HG02852 (cell line): ENCODE measurements around the gene PKHD1.

ENCODE experiments used
- ATAC-seq: cut with Tn5 transposase; IDR thresholded peaks from one replicate; pipeline ENCODE4 v1.9.1; 2021; ENCODE audit warnings: mild to moderate bottlenecking, moderate library complexity; ENCODE audit not compliant: unreplicated experiment

Gene PKHD1

GRCh38 chr6:52049252-52050050, 38.0 kb downstream of the PKHD1 start:
- no peak for ATAC-seq

GRCh38 chr6:52046456-52046855, 41.0 kb downstream of the PKHD1 start:
- no peak for ATAC-seq

GRCh38 chr6:52045481-52045880, 41.9 kb downstream of the PKHD1 start:
- no peak for ATAC-seq

GRCh38 chr6:52045033-52045432, 42.4 kb downstream of the PKHD1 start:
- ATAC-seq, result no peak

- no peak for ATAC-seq
Observed at GRCh38 chr6:52042141-52042885, 45.1 kb downstream of the PKHD1 start.

- no peak for ATAC-seq
Observed at GRCh38 chr6:52041134-52041533, 46.3 kb downstream of the PKHD1 start.

GRCh38 chr6:52027699-52028098, 59.7 kb downstream of the PKHD1 start:
- no peak for ATAC-seq

GRCh38 chr6:52024451-52025068, 62.9 kb downstream of the PKHD1 start:
- no peak for ATAC-seq

- no peak for ATAC-seq
Observed at GRCh38 chr6:52022675-52023074, 64.7 kb downstream of the PKHD1 start.

GRCh38 chr6:52020945-52021570, 66.4 kb downstream of the PKHD1 start:
- ATAC-seq, result no peak

GRCh38 chr6:52019881-52020280, 67.5 kb downstream of the PKHD1 start:
- no peak for ATAC-seq

GRCh38 chr6:52019092-52019491, 68.3 kb downstream of the PKHD1 start:
- no peak for ATAC-seq

- ATAC-seq, result peak; percentile 51
Observed at GRCh38 chr6:52016915-52017748, 70.3 kb downstream of the PKHD1 start.

- ATAC-seq, result no peak
Observed at GRCh38 chr6:52015953-52016352, 71.5 kb downstream of the PKHD1 start.

GRCh38 chr6:52014391-52014790, 73.0 kb downstream of the PKHD1 start:
- ATAC-seq, result no peak

- no peak for ATAC-seq
Observed at GRCh38 chr6:52013035-52013434, 74.4 kb downstream of the PKHD1 start.

GRCh38 chr6:52012582-52012981, 74.8 kb downstream of the PKHD1 start:
- ATAC-seq, result no peak

- no peak for ATAC-seq
Observed at GRCh38 chr6:52010806-52011205, 76.6 kb downstream of the PKHD1 start.

GRCh38 chr6:52010145-52010544, 77.3 kb downstream of the PKHD1 start:
- ATAC-seq, result no peak

- ATAC-seq, result no peak
Observed at GRCh38 chr6:52009466-52010140, 77.8 kb downstream of the PKHD1 start.
